ENCODE results near the gene PTPN1.

Gene PTPN1

DNA sequence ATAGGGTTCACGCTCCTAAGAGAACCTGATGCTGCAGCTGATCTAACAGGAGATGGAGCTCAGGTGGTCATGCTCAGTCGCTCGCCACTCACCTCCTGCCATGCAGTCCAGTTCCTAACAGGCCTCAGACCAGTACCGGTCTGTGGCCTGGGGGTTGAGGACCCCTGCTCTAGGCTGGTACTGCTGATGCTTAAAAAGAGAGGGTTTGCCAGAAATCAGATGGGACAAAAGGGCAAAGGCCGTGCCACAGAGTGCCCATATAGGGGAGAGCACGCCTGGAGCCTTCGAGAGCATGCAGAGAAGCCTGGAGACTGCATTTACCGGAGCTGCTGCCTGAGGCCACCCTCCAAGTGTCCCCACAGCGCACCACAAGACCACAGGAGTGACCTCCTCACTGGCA is 75.5 kb downstream of the PTPN1 start:
- TF ChIP-seq CTCF (IDR thresholded peaks at IDR 0.05; ENCODE audit: low read depth, low read length) = no peak
- DNase-seq (ENCODE audit: low read depth in 2 of 2) = no peak
- H3K4me3 ChIP-seq (replicated peaks in 1 of 2; ENCODE audit: low read depth in 2 of 2, low read length in 2 of 2) = no peak overlapping the region

GRCh38 chr20:50586531-50587232 is 76.5 kb downstream of the PTPN1 start:
- no peak overlapping the region for H3K4me3 ChIP-seq (replicated peaks in 1 of 2; ENCODE audit: low read depth in 2 of 2, low read length in 2 of 2)
- no peak for TF ChIP-seq CTCF (IDR thresholded peaks at IDR 0.05; ENCODE audit: low read depth, low read length)
- DNase-seq (ENCODE audit: low read depth in 2 of 2) = no peak

- H3K4me3 ChIP-seq (replicated peaks in 1 of 2; ENCODE audit: low read depth in 2 of 2, low read length in 2 of 2) = no peak overlapping the region
- DNase-seq (ENCODE audit: low read depth in 2 of 2) = no peak
- no peak for TF ChIP-seq CTCF (IDR thresholded peaks at IDR 0.05; ENCODE audit: low read depth, low read length)
Observed at GRCh38 chr20:50587291-50587961, 77.2 kb downstream of the PTPN1 start.

- H3K4me3 ChIP-seq (replicated peaks in 1 of 2; ENCODE audit: low read depth in 2 of 2, low read length in 2 of 2) = no peak overlapping the region
- peak; percentile 70 to 71 for DNase-seq (ENCODE audit: low read depth in 2 of 2)
- peak; percentile 100 for TF ChIP-seq CTCF (IDR thresholded peaks at IDR 0.05; ENCODE audit: low read depth, low read length)
Observed at GRCh38 chr20:50588034-50588736, 78.0 kb downstream of the PTPN1 start.

GRCh38 chr20:50589548-50590347 is 79.6 kb downstream of the PTPN1 start:
- H3K4me3 ChIP-seq (replicated peaks in 1 of 2; ENCODE audit: low read depth in 2 of 2, low read length in 2 of 2) = no peak overlapping the region
- no peak for DNase-seq (ENCODE audit: low read depth in 2 of 2)
- TF ChIP-seq CTCF (IDR thresholded peaks at IDR 0.05; ENCODE audit: low read depth, low read length) = no peak

GRCh38 chr20:50590348-50590664 is 80.1 kb downstream of the PTPN1 start:
- no peak for DNase-seq (ENCODE audit: low read depth in 2 of 2)
- H3K4me3 ChIP-seq (replicated peaks in 1 of 2; ENCODE audit: low read depth in 2 of 2, low read length in 2 of 2) = no peak overlapping the region

More at GRCh38 chr20:50590348-50590664, 80.1 kb downstream of the PTPN1 start:
- TF ChIP-seq CTCF (IDR thresholded peaks at IDR 0.05; ENCODE audit: low read depth, low read length) = no peak
